HG03108 (cell line): Measurements from ENCODE around the gene EFNA1.
"Not testable (repeated sequence)": the region's sequence is repeated elsewhere in the genome, so short reads cannot be mapped to it uniquely, and the experiment has no call there.

Source experiments
- ATAC-seq: cut with Tn5 transposase; IDR thresholded peaks from one replicate; pipeline ENCODE4 v1.9.1; 2021; ENCODE audit warnings: moderate library complexity; ENCODE audit not compliant: unreplicated experiment

Gene EFNA1

GRCh38 chr1:155092131-155092530 lies 35.5 kb upstream of the EFNA1 start:
- no peak for ATAC-seq

- ATAC-seq: no peak
Measured at GRCh38 chr1:155092641-155093040, 35.0 kb upstream of the EFNA1 start.

GRCh38 chr1:155093911-155094621 lies 33.6 kb upstream of the EFNA1 start:
- ATAC-seq: no peak

GRCh38 chr1:155094622-155094948 lies 33.1 kb upstream of the EFNA1 start:
- ATAC-seq: no peak

GRCh38 chr1:155099331-155099730 lies 28.3 kb upstream of the EFNA1 start:
- ATAC-seq: no peak

GRCh38 chr1:155103325-155103724 lies 24.4 kb upstream of the EFNA1 start:
- ATAC-seq: no peak

GRCh38 chr1:155104605-155105534 lies 22.8 kb upstream of the EFNA1 start:
- no peak for ATAC-seq

GRCh38 chr1:155105604-155106011 lies 22.1 kb upstream of the EFNA1 start:
- no peak for ATAC-seq

- no peak for ATAC-seq
Measured at GRCh38 chr1:155106862-155107261, 20.8 kb upstream of the EFNA1 start.

- ATAC-seq: no peak
Measured at GRCh38 chr1:155107309-155108264, 20.1 kb upstream of the EFNA1 start.

- no peak for ATAC-seq
Measured at GRCh38 chr1:155108296-155108695, 19.4 kb upstream of the EFNA1 start.

GRCh38 chr1:155110381-155110780 lies 17.3 kb upstream of the EFNA1 start:
- ATAC-seq: no peak

GRCh38 chr1:155110826-155111225 lies 16.9 kb upstream of the EFNA1 start:
- ATAC-seq: no peak

GRCh38 chr1:155113450-155113980 lies 14.2 kb upstream of the EFNA1 start:
- ATAC-seq: no peak

- no peak for ATAC-seq
Measured at GRCh38 chr1:155116113-155116764, 11.4 kb upstream of the EFNA1 start.

- ATAC-seq: no peak
Measured at GRCh38 chr1:155117610-155118009, 10.1 kb upstream of the EFNA1 start.

- ATAC-seq: not testable (repeated sequence)
Measured at GRCh38 chr1:155118090-155118489, 9.6 kb upstream of the EFNA1 start.

- no peak for ATAC-seq
Measured at GRCh38 chr1:155120253-155120652, 7.4 kb upstream of the EFNA1 start.

GRCh38 chr1:155121249-155121648 lies 6.4 kb upstream of the EFNA1 start:
- no peak for ATAC-seq

GRCh38 chr1:155122308-155122707 lies 5.4 kb upstream of the EFNA1 start:
- ATAC-seq: no peak
